IMR-90 (cell line): ENCODE results near the gene TMPRSS6. TPM values are rescaled to one million over a fixed set of nuclear protein-coding genes. Genes with fewer than 3 reads are reported as not detected.

ENCODE experiments used
- ATAC-seq: fragments of 200-7000 bp; cut with Tn5 transposase; 2 replicates; pipeline ENCODE4 v1.9.1; 2020; ENCODE audit warnings: low read depth, mild to moderate bottlenecking, moderate library complexity
- BruUV-seq: library from RNA; stranded (reverse); fragments of 400-500 nt; replicated peaks from 2 replicates; lab custom pipeline; 2021; lab: Mats Ljungman, UMichigan
- CTCF ChIA-PET: fragments of 300-600 bp; formaldehyde crosslinking; extraction: SDS; loops from one replicate; lab custom pipeline; 2021; ENCODE audit warnings: antibody characterized with exemption; lab: Yijun Ruan, JAX
- POLR2A ChIA-PET: fragments of 300-600 bp; sonication (Branson Sonifier 250); formaldehyde crosslinking; loops from one replicate; lab custom pipeline; 2022; ENCODE audit warnings: antibody characterized with exemption; ENCODE audit not compliant: unreplicated experiment; lab: Charles Lee
- DNase-seq: peaks from one replicate; pipeline ENCODE4 v3.0.0; 2013
- H2AFZ ChIP-seq: replicated peaks from 2 replicates; pipeline ENCODE3; 2013; ENCODE audit warnings: low read length, mild to moderate bottlenecking; ENCODE audit not compliant: poor library complexity
- H2AK5ac ChIP-seq: 2 replicates; pipeline ENCODE4 v1.6.1; 2013; ENCODE audit warnings: low read depth, low read length, inconsistent platforms
- H2AK9ac ChIP-seq: replicated peaks from 2 replicates; pipeline ENCODE3; 2013; ENCODE audit warnings: mild to moderate bottlenecking, low read depth, low read length, moderate library complexity; ENCODE audit not compliant: poor library complexity
- H2BK120ac ChIP-seq: 2 replicates; pipeline ENCODE4 v1.6.1; 2013; ENCODE audit warnings: low read depth, low read length, inconsistent platforms
- H2BK15ac ChIP-seq: 3 replicates; pipeline ENCODE4 v1.6.1; 2013; ENCODE audit warnings: low read depth, low read length, inconsistent platforms
- H2BK20ac ChIP-seq: 2 replicates; pipeline ENCODE4 v1.6.1; 2013; ENCODE audit warnings: low read depth, mild to moderate bottlenecking, inconsistent platforms, low read length, moderate library complexity
- H2BK5ac ChIP-seq: 2 replicates; pipeline ENCODE4 v1.6.1; 2013; ENCODE audit warnings: mild to moderate bottlenecking, low read depth, low read length, inconsistent platforms; ENCODE audit not compliant: poor library complexity, severe bottlenecking
- H3K14ac ChIP-seq: replicated peaks from 2 replicates; pipeline ENCODE4 v1.6.1; 2013; ENCODE audit warnings: low read depth, low read length, inconsistent platforms
- H3K18ac ChIP-seq: 2 replicates; pipeline ENCODE4 v1.6.1; 2013; ENCODE audit warnings: low read depth, low read length, control low read depth
- H3K23ac ChIP-seq: 2 replicates; pipeline ENCODE4 v1.6.1; 2013; ENCODE audit warnings: low read depth, low read length, inconsistent platforms
- H3K27ac ChIP-seq: 2 replicates; pipeline ENCODE4 v1.5.1; 2013; ENCODE audit warnings: mild to moderate bottlenecking, control low read depth, low read length; ENCODE audit not compliant: insufficient read depth
- H3K27me3 ChIP-seq: 2 replicates; pipeline ENCODE4 v1.6.1; 2013; ENCODE audit warnings: low read length; ENCODE audit not compliant: control insufficient read depth, insufficient read depth
- H3K36me3 ChIP-seq: 2 replicates; pipeline ENCODE4 v1.6.1; 2013; ENCODE audit warnings: low read length, mixed read lengths; ENCODE audit not compliant: control insufficient read depth, insufficient read depth
- H3K4ac ChIP-seq: 2 replicates; pipeline ENCODE4 v1.6.1; 2013; ENCODE audit warnings: low read depth, low read length, inconsistent platforms
- H3K4me1 ChIP-seq: 2 replicates; pipeline ENCODE4 v1.6.1; 2013; ENCODE audit warnings: low read length, mixed read lengths; ENCODE audit not compliant: control insufficient read depth, insufficient read depth
- H3K4me2 ChIP-seq: 2 replicates; pipeline ENCODE4 v1.6.1; 2013; ENCODE audit warnings: low read depth, mild to moderate bottlenecking, control low read depth, low read length, moderate library complexity
- H3K4me3 ChIP-seq: 2 replicates; pipeline ENCODE4 v1.5.1; 2013; ENCODE audit warnings: low read depth, mild to moderate bottlenecking, control low read depth, low read length, moderate library complexity; ENCODE audit not compliant: insufficient read depth
- H3K56ac ChIP-seq: 2 replicates; pipeline ENCODE4 v1.6.1; 2013; ENCODE audit warnings: low read length, inconsistent platforms; ENCODE audit not compliant: insufficient read depth; ENCODE audit errors: extremely low read depth
- H3K79me1 ChIP-seq, 2 experiments: 2 replicates each; pipeline ENCODE4 v1.6.1; 2013; ENCODE audit warnings: low read length in 2 of 2, inconsistent platforms in 1 of 2, low read depth in 1 of 2
- H3K9ac ChIP-seq: 2 replicates; pipeline ENCODE4 v1.6.1; 2013; ENCODE audit warnings: low read depth, low read length, control low read depth
- H3K9me1 ChIP-seq: 2 replicates; pipeline ENCODE4 v1.6.1; 2013; ENCODE audit warnings: low read length, inconsistent platforms; ENCODE audit not compliant: insufficient read depth
- H3K9me3 ChIP-seq: 2 replicates; pipeline ENCODE4 v1.6.1; 2013; ENCODE audit warnings: low read length; ENCODE audit not compliant: control insufficient read depth, insufficient read depth
- H4K20me1 ChIP-seq: 2 replicates; pipeline ENCODE4 v1.6.1; 2013; ENCODE audit warnings: low read length, inconsistent platforms; ENCODE audit not compliant: insufficient read depth
- H4K5ac ChIP-seq: 2 replicates; pipeline ENCODE4 v1.6.1; 2013; ENCODE audit warnings: mild to moderate bottlenecking, low read depth, low read length, control low read depth
- H4K8ac ChIP-seq, 2 experiments: 2 replicates each; pipeline ENCODE4 v1.6.1; 2013; ENCODE audit warnings: low read depth in 2 of 2, low read length in 2 of 2, control low read depth in 1 of 2, inconsistent platforms in 1 of 2
- H4K91ac ChIP-seq: 2 replicates; pipeline ENCODE4 v1.6.1; 2013; ENCODE audit warnings: low read depth, low read length, inconsistent platforms; ENCODE audit not compliant: insufficient read depth
- NFE2L2 ChIP-seq: fragments of 150-350 bp; IDR thresholded peaks from 2 replicates; pipeline ENCODE4 v1.6.1; 2016; ENCODE audit warnings: low read depth, mild to moderate bottlenecking, low read length
- RAD21 ChIP-seq: IDR thresholded peaks from 2 replicates; pipeline ENCODE4 v1.6.1; 2012; ENCODE audit warnings: low read length, improper control_type of control experiment
- WGBS, 2 experiments: methylation state at CpG; one replicate each; pipeline versions ENCODE4 v1.1.5 to v1.1.7; 2013; ENCODE audit warnings: missing lambda C conversion rate in 2 of 2; ENCODE audit not compliant: insufficient read length in 1 of 2; ENCODE audit errors: extremely low coverage in 2 of 2; 5-methylcytosine and 5-hydroxymethylcytosine counted together
- dilution Hi-C: fragments of 300-500 bp; cut with HindIII; formaldehyde crosslinking; loops from one replicate; pipeline ENCODE4 v1.14.3; 2018; ENCODE audit warnings: low sequenced_read_pairs; ENCODE audit not compliant: unreplicated experiment
- in situ Hi-C: fragments of 300-500 bp; cut with MboI; formaldehyde crosslinking; loops from 3 replicates; pipeline ENCODE4 v1.14.3; 2019; ENCODE audit warnings: low sequenced_read_pairs, inconsistent platforms, mixed read lengths
- intact Hi-C: fragments of 100-400 bp; cut with micrococcal nuclease; formaldehyde crosslinking; loops from 2 replicates; pipeline ENCODE4 v1.10.0; 2022
- polyA plus RNA-seq, 3 experiments: library from polyadenylated mRNA; depleted of rRNA; stranded (reverse); fragments of >200 nt; gene quantifications; 2 replicates each; pipeline ENCODE4 v1.2.3, GENCODE V29; 2012; ENCODE audit warnings: low replicate concordance in 1 of 3
- total RNA-seq: library from RNA; depleted of rRNA; stranded (reverse); fragments of >200 nt; gene quantifications from 2 replicates; pipeline ENCODE4 v1.2.3, GENCODE V29; 2012

The TMPRSS6 gene
- total and polyA plus RNA-seq, 2 of the 4 experiments (the other 2 are of a cell fraction), result not detected

DNA sequence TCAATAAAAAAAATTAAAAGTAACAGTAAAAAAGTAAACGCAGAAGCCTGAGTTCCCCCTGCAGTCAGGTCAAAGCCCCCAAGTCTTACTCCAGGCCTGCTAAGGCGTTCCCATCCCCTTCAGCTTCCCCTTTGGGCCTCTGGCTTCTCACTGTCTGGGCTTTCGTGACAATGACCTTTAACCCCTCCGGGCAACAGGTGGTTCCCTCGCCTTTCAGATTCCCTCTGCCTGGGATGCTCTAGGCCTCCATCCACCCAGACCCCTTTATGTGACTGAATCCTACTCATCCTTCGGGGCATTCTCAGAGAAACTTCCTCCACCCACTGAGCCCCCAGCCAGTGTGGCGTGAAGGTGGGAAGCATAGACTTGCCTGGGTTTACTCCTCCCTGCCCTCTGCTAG is 82.0 kb downstream of the TMPRSS6 start:
- CTCF ChIA-PET, result no interaction called here
- no TSS peak for BruUV-seq

More for the DNA sequence above, 82.0 kb downstream of the TMPRSS6 start:
- Histone ChIP-seq H3K4ac (no peak overlapping the region), H2BK15ac (no peak overlapping the region), H3K23ac (no peak overlapping the region), H2AK5ac (no peak overlapping the region), H4K8ac (no peak overlapping the region), H4K91ac (no peak overlapping the region), H2AK9ac (no peak overlapping the region), H3K27ac (no peak overlapping the region), H2BK20ac (no peak overlapping the region), H3K79me1 (peaks cover 0 to 26% of the 10 kb centered on the region in 2 experiments; a peak in 3 of 4 replicates), H3K14ac (no peak overlapping the region), H4K5ac (no peak overlapping the region), H2BK5ac (no peak overlapping the region), H3K9me3 (no peaks in the 10 kb centered on the region), H3K18ac (no peak overlapping the region), H3K36me3 (peaks cover 44% of the 10 kb centered on the region), H3K4me1 (no peaks in the 10 kb centered on the region; the same call in 1 of the 2 replicates), H3K27me3 (no peaks in the 10 kb centered on the region), H3K56ac (no peak overlapping the region), H2AFZ (no peak overlapping the region), H2BK120ac (no peak overlapping the region), H3K4me3 (no peak overlapping the region), H3K9ac (no peak overlapping the region), H3K9me1 (peaks cover 10% of the 10 kb centered on the region; the same call in 1 of the 2 replicates), H3K4me2 (no peak overlapping the region), H4K20me1 (peaks cover 18% of the 10 kb centered on the region)
- dilution Hi-C loops, result no loop called here
- WGBS, 2 experiments, result no CpG with 5 or more reads among the region's 7 CpGs
- in situ Hi-C loops, result no loop called here
- intact Hi-C loops, result no loop called here
- no peak for ATAC-seq
- no peak for DNase-seq
- TF ChIP-seq NFE2L2, result no peak
- no peak for TF ChIP-seq RAD21
- POLR2A ChIA-PET, result no interaction called here
